GM21528 (cell line): ENCODE measurements around the gene TBC1D16.
A peak's percentile ranks its signal among the peaks of the same experiment; 100 is the strongest.
"Not testable (repeated sequence)": the region's sequence is repeated elsewhere in the genome, so short reads cannot be mapped to it uniquely, and the experiment has no call there.

Experiments
- ATAC-seq: cut with Tn5 transposase; IDR thresholded peaks from one replicate; pipeline ENCODE4 v1.9.1; 2021; ENCODE audit warnings: mild to moderate bottlenecking, moderate library complexity; ENCODE audit not compliant: unreplicated experiment, low FRiP score

The TBC1D16 gene

GRCh38 chr17:80053102-80053501 is 17.4 kb upstream of the TBC1D16 start:
- ATAC-seq = no peak

- ATAC-seq = no peak
Measured at GRCh38 chr17:80051681-80052080, 16.0 kb upstream of the TBC1D16 start.

GRCh38 chr17:80050706-80051105 is 15.0 kb upstream of the TBC1D16 start:
- ATAC-seq = no peak

GRCh38 chr17:80049986-80050385 is 14.3 kb upstream of the TBC1D16 start:
- ATAC-seq = no peak

- no peak for ATAC-seq
Measured at GRCh38 chr17:80047176-80047575, 11.5 kb upstream of the TBC1D16 start.

GRCh38 chr17:80046709-80047108 is 11.0 kb upstream of the TBC1D16 start:
- ATAC-seq = not testable (repeated sequence)

- ATAC-seq = no peak
Measured at GRCh38 chr17:80045703-80046102, 10.0 kb upstream of the TBC1D16 start.

- ATAC-seq = no peak
Measured at GRCh38 chr17:80043963-80044362, 8.3 kb upstream of the TBC1D16 start.

- ATAC-seq = no peak
Measured at GRCh38 chr17:80036715-80037477, 1.2 kb upstream of the TBC1D16 start.

- peak; percentile 70 for ATAC-seq
Measured at GRCh38 chr17:80035937-80036714, 454 bp upstream of the TBC1D16 start, which contains the start of gene CCDC40. CCDC40 (plus strand) TSS chr17:80036642; CDS start chr17:80036663, 21 bp downstream.

GRCh38 chr17:80034791-80035686 is 633 bp downstream of the TBC1D16 start:
- no peak for ATAC-seq

- ATAC-seq = no peak
Measured at GRCh38 chr17:80033840-80034239, 1.8 kb downstream of the TBC1D16 start.

- no peak for ATAC-seq
Measured at GRCh38 chr17:80032614-80033171, 3.0 kb downstream of the TBC1D16 start.

GRCh38 chr17:80031691-80032430 is 3.8 kb downstream of the TBC1D16 start:
- ATAC-seq = no peak

- no peak for ATAC-seq
Measured at GRCh38 chr17:80030730-80031410, 4.8 kb downstream of the TBC1D16 start.

- no peak for ATAC-seq
Measured at GRCh38 chr17:80029258-80029974, 6.3 kb downstream of the TBC1D16 start.

GRCh38 chr17:80028030-80028429 is 7.6 kb downstream of the TBC1D16 start:
- ATAC-seq = no peak

GRCh38 chr17:80027043-80027435 is 8.6 kb downstream of the TBC1D16 start:
- ATAC-seq = no peak
